Stimulated activated CD8-positive, alpha-beta memory T cell treated with anti-CD3 and anti-CD28 coated beads, Interleukin-15, amount 100 ng/mL, for 24 hours (primary cell): ENCODE measurements around the gene PTPRZ1.

Experiments used
- DNase-seq: peaks from one replicate; pipeline ENCODE4 v3.0.0-alpha.2; 2020; ENCODE audit warnings: low read depth

The PTPRZ1 gene

GRCh38 chr7:121891731-121892130 is 18.8 kb downstream of the PTPRZ1 start:
- no peak for DNase-seq

GRCh38 chr7:121901026-121901425 is 28.1 kb downstream of the PTPRZ1 start:
- DNase-seq: no peak

GRCh38 chr7:121904120-121904519 is 31.2 kb downstream of the PTPRZ1 start:
- DNase-seq: no peak

GRCh38 chr7:121908042-121908441 is 35.1 kb downstream of the PTPRZ1 start:
- DNase-seq: no peak

GRCh38 chr7:121909716-121910345 is 36.9 kb downstream of the PTPRZ1 start:
- no peak for DNase-seq

GRCh38 chr7:121913947-121914675 is 41.1 kb downstream of the PTPRZ1 start:
- DNase-seq: no peak

- DNase-seq: no peak
These were observed 41.8 kb downstream of the PTPRZ1 start for GRCh38 chr7:121914676-121915279.

GRCh38 chr7:121916211-121916610 is 43.2 kb downstream of the PTPRZ1 start:
- no peak for DNase-seq

GRCh38 chr7:121919986-121920385 is 47.0 kb downstream of the PTPRZ1 start:
- DNase-seq: no peak

- no peak for DNase-seq
These were observed 51.6 kb downstream of the PTPRZ1 start for GRCh38 chr7:121924269-121925186.

- no peak for DNase-seq
These were observed 58.4 kb downstream of the PTPRZ1 start for GRCh38 chr7:121931149-121931902.

- DNase-seq: no peak
These were observed 59.8 kb downstream of the PTPRZ1 start for GRCh38 chr7:121932768-121933167.

- DNase-seq: no peak
These were observed 64.1 kb downstream of the PTPRZ1 start for GRCh38 chr7:121936951-121937623.

GRCh38 chr7:121938429-121938996 is 65.6 kb downstream of the PTPRZ1 start:
- no peak for DNase-seq

- no peak for DNase-seq
These were observed 68.0 kb downstream of the PTPRZ1 start for GRCh38 chr7:121940918-121941317.

- no peak for DNase-seq
These were observed 68.9 kb downstream of the PTPRZ1 start for GRCh38 chr7:121941830-121942229.

GRCh38 chr7:121945066-121945465 is 72.1 kb downstream of the PTPRZ1 start:
- no peak for DNase-seq

- no peak for DNase-seq
These were observed 72.7 kb downstream of the PTPRZ1 start for GRCh38 chr7:121945480-121946236.

GRCh38 chr7:121953164-121953563 is 80.2 kb downstream of the PTPRZ1 start:
- no peak for DNase-seq

GRCh38 chr7:121953601-121954000 is 80.6 kb downstream of the PTPRZ1 start:
- no peak for DNase-seq
